GM12878 (cell line): ENCODE measurements around the gene ECM1. TPM values are rescaled to one million over a fixed set of nuclear protein-coding genes. Genes with fewer than 3 reads are reported as not detected.

Experiments
- BACH1 ChIP-seq: fragments of 450-650 bp; IDR thresholded peaks from 2 replicates; pipeline ENCODE4 v1.6.1; 2017; ENCODE audit warnings: mild to moderate bottlenecking, borderline replicate concordance
- IRF3 ChIP-seq: fragments of 450-650 bp; IDR thresholded peaks from 2 replicates; pipeline ENCODE4 v1.6.1; 2014; ENCODE audit warnings: mild to moderate bottlenecking
- KDM1A ChIP-seq: fragments of 200-600 bp; sonication (generic); IDR thresholded peaks from 2 replicates; pipeline ENCODE4 v1.6.1; 2016; ENCODE audit warnings: borderline replicate concordance
- MEF2A ChIP-seq: IDR thresholded peaks from 2 replicates; pipeline ENCODE4 v1.6.1; 2011; ENCODE audit warnings: low read depth, mild to moderate bottlenecking, low read length, moderate library complexity; ENCODE audit not compliant: insufficient read depth
- MYB ChIP-seq: fragments of 150-350 bp; IDR thresholded peaks from 2 replicates; pipeline ENCODE4 v1.6.1; 2014; ENCODE audit warnings: mild to moderate bottlenecking, low read depth, low read length, borderline replicate concordance
- RFX5 ChIP-seq: IDR thresholded peaks from 2 replicates; pipeline ENCODE4 v1.6.1; 2011; ENCODE audit warnings: low read depth, low read length, improper control_type of control experiment
- SKIL ChIP-seq: fragments of 450-650 bp; IDR thresholded peaks from 2 replicates; pipeline ENCODE4 v1.6.1; 2017; ENCODE audit warnings: mild to moderate bottlenecking, low read depth, inconsistent platforms; ENCODE audit not compliant: poor library complexity, severe bottlenecking
- SP1 ChIP-seq: IDR thresholded peaks from one replicate; pipeline ENCODE4 v1.6.1; 2011; ENCODE audit warnings: low read depth, low read length
- TARDBP ChIP-seq: IDR thresholded peaks from 2 replicates; pipeline ENCODE4 v1.6.1; 2016; ENCODE audit warnings: borderline replicate concordance
- YY1 ChIP-seq: IDR thresholded peaks from 2 replicates; pipeline ENCODE4 v1.6.1; 2011; ENCODE audit warnings: low read depth, mild to moderate bottlenecking, low read length
- ZNF207 ChIP-seq: fragments of 450-650 bp; IDR thresholded peaks from 2 replicates; pipeline ENCODE4 v1.6.1; 2014; ENCODE audit warnings: antibody characterized with exemption, mild to moderate bottlenecking, borderline replicate concordance
- ZNF274 ChIP-seq: IDR thresholded peaks from one replicate; pipeline ENCODE4 v1.8.0; 2011; ENCODE audit not compliant: insufficient read length, insufficient read depth
- ZNF592 ChIP-seq: fragments of 450-650 bp; IDR thresholded peaks from 2 replicates; pipeline ENCODE4 v1.6.1; 2017; ENCODE audit warnings: mild to moderate bottlenecking, moderate library complexity
- polyA plus RNA-seq, 11 experiments: library from polyadenylated mRNA; depleted of rRNA in 4 of 11; unstranded in 6 of 11; stranded (reverse) in 5 of 11; fragments of >200 nt; fragmentation: Nextera tagmentation in 4 of 11; fragmentation: Illumina TruSeq in 1 of 11; extraction: Ambion mirVana in 4 of 11; extraction: Trizol in 1 of 11; gene quantifications; 1 replicate in 1 of 11; 2 replicates in 10 of 11; pipeline versions ENCODE4 v1.2.1 to v1.2.3, GENCODE V29; 2011 to 2016; ENCODE audit warnings: inconsistent platforms in 2 of 11, missing spikeins in 2 of 11, low read depth in 1 of 11
- total RNA-seq, 4 experiments: library from RNA; depleted of rRNA in 3 of 4; stranded (reverse); fragments of >200 nt in 3 of 4; fragmentation: Illumina TruSeq in 1 of 4; extraction: Trizol in 1 of 4; gene quantifications; 2 replicates each; pipeline versions ENCODE4 v1.2.1 to v1.2.3, GENCODE V29; 2013 to 2021
- TF ChIP-seq, protein P1 (sequence below): IDR thresholded peaks from 2 replicates; pipeline ENCODE4 v1.6.1; 2012; ENCODE audit warnings: low read depth, low read length, improper control_type of control experiment
- TF ChIP-seq, protein P2 (sequence below): fragments of 450-650 bp; formaldehyde crosslinking; IDR thresholded peaks from 2 replicates; pipeline ENCODE4 v1.4.0; 2022; ENCODE audit warnings: mild to moderate bottlenecking, moderate library complexity
- TF ChIP-seq, protein P3 (sequence below): fragments of 450-650 bp; IDR thresholded peaks from 2 replicates; pipeline ENCODE4 v1.6.1; 2017; ENCODE audit warnings: low read depth, mild to moderate bottlenecking, moderate library complexity

ECM1 gene
- total and polyA plus RNA-seq, 10 of the 15 experiments (the other 5 are each of a cell fraction or from before 2014, with no cell fraction given): 0.06 to 1.3 (median 0.60) TPM

DNA sequence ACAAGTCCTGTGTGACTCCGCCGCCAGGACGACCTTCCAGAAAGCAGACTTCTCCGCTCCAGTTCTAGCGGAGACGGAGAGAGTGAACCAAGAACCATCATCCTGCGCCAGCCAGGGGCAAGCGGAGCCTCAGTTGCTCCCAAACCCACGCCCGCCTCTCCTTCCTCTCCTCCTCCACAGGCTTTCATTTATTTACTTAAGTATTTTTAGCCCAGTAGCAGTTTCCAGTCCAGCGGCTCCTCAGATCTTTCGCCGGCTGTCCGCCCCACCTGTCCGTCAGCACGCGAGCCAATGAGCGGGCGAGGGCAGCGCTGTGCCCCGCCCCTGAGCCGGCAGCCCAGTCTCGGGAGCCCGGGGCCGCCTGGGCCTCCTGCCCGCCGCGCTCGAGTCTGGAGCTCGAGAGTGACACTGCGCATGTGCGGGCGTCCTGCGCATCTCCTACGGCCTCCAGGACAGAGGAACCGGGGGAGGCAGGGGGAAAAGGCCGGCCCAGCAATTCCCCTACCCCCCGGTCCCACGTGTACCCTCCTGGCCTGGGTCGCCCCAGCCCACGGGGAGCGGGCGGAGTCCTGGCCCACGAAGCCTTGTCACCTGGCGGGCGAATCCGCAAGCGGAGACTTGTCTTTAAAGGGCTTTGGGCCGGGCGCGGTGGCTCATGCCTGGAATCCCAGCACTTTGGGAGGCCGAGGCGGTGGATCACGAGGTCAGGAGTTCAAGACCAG, 7.6 kb downstream of the ECM1 start, which contains the start of gene FALEC (continued):
- TF ChIP-seq ZNF592 (no peak), BACH1 (no peak), KDM1A (no peak), RFX5 (no peak), ZNF274 (no peak), YY1 (0 out of 2 replicates have a peak, but pooled peaks have one; percentile 12), MEF2A (0 out of 2 replicates have a peak, but pooled peaks have one; percentile 10), SP1 (peak; percentile 61), SKIL (no peak), MYB (no peak), ZNF207 (no peak), TARDBP (no peak), IRF3 (peak; percentile 65; the same call in 1 of the 2 replicates)
- TF ChIP-seq, protein P1, sequence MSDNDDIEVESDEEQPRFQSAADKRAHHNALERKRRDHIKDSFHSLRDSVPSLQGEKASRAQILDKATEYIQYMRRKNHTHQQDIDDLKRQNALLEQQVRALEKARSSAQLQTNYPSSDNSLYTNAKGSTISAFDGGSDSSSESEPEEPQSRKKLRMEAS: 0 out of 2 replicates have a peak, but pooled peaks have one; percentile 5
- TF ChIP-seq, protein P2, sequence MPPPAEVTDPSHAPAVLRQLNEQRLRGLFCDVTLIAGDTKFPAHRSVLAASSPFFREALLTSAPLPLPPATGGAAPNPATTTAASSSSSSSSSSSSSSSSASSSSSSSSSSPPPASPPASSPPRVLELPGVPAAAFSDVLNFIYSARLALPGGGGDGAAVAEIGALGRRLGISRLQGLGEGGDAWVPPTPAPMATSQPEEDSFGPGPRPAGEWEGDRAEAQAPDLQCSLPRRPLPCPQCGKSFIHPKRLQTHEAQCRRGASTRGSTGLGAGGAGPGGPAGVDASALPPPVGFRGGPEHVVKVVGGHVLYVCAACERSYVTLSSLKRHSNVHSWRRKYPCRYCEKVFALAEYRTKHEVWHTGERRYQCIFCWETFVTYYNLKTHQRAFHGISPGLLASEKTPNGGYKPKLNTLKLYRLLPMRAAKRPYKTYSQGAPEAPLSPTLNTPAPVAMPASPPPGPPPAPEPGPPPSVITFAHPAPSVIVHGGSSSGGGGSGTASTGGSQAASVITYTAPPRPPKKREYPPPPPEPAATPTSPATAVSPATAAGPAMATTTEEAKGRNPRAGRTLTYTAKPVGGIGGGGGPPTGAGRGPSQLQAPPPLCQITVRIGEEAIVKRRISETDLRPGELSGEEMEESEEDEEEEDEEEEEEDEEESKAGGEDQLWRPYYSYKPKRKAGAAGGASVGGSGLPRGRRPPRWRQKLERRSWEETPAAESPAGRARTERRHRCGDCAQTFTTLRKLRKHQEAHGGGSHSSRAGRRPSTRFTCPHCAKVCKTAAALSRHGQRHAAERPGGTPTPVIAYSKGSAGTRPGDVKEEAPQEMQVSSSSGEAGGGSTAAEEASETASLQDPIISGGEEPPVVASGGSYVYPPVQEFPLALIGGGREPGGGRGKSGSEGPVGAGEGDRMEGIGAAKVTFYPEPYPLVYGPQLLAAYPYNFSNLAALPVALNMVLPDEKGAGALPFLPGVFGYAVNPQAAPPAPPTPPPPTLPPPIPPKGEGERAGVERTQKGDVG (CRISPR knock-in tag): no peak
- TF ChIP-seq, protein P3, sequence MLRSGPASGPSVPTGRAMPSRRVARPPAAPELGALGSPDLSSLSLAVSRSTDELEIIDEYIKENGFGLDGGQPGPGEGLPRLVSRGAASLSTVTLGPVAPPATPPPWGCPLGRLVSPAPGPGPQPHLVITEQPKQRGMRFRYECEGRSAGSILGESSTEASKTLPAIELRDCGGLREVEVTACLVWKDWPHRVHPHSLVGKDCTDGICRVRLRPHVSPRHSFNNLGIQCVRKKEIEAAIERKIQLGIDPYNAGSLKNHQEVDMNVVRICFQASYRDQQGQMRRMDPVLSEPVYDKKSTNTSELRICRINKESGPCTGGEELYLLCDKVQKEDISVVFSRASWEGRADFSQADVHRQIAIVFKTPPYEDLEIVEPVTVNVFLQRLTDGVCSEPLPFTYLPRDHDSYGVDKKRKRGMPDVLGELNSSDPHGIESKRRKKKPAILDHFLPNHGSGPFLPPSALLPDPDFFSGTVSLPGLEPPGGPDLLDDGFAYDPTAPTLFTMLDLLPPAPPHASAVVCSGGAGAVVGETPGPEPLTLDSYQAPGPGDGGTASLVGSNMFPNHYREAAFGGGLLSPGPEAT: no peak
